Thymus (tissue), 14 donors: ENCODE results near the gene TANC1. TPM values are rescaled to one million over a fixed set of nuclear protein-coding genes. Genes with fewer than 3 reads are reported as not detected.

Source experiments
- DNase-seq, 9 donors: peaks; one replicate each; pipeline ENCODE4 v3.0.0-alpha.2; 2013; ENCODE audit warnings: low spot score in 9 of 9, low read depth in 6 of 9, missing footprints in 1 of 9
- H3K27ac ChIP-seq, 2 donors: one replicate each; pipeline ENCODE4 v1.5.1; 2013; ENCODE audit warnings: control low read depth in 1 of 2, low read depth in 1 of 2, low read length in 1 of 2, mild to moderate bottlenecking in 1 of 2, moderate library complexity in 1 of 2
- H3K27me3 ChIP-seq, 2 donors: one replicate each; pipeline ENCODE4 v1.5.1; 2013; ENCODE audit warnings: low read length in 1 of 2; ENCODE audit not compliant: control insufficient read depth in 2 of 2, insufficient read depth in 1 of 2
- H3K36me3 ChIP-seq, 2 donors: one replicate each; pipeline ENCODE4 v1.5.1; 2013; ENCODE audit warnings: low read length in 1 of 2, mild to moderate bottlenecking in 1 of 2, moderate library complexity in 1 of 2; ENCODE audit not compliant: control insufficient read depth in 2 of 2, insufficient read depth in 2 of 2
- H3K4me1 ChIP-seq, 2 donors: one replicate each; pipeline ENCODE4 v1.5.1; 2013; ENCODE audit warnings: low read length in 2 of 2; ENCODE audit not compliant: control insufficient read depth in 2 of 2, insufficient read depth in 2 of 2
- H3K4me3 ChIP-seq, 2 donors: one replicate each; pipeline ENCODE4 v1.5.1; 2013; ENCODE audit warnings: low read length in 2 of 2, control low read depth in 1 of 2, mild to moderate bottlenecking in 1 of 2
- H3K9me3 ChIP-seq, 2 donors: one replicate each; pipeline ENCODE4 v1.5.1; 2013; ENCODE audit warnings: low read length in 1 of 2, mild to moderate bottlenecking in 1 of 2; ENCODE audit not compliant: control insufficient read depth in 2 of 2, insufficient read depth in 1 of 2
- whole genome bisulfite sequencing: extraction: QIAGEN DNeasy Blood & Tissue Kit; methylation state at CpG from one replicate; pipeline ENCODE4 v1.1.7; 2013; 5-methylcytosine and 5-hydroxymethylcytosine counted together
- long read RNA-seq, 10 donors: transcript quantifications; one replicate each; lab custom pipeline, GENCODE V29; 2026
- polyA plus RNA-seq: library from polyadenylated mRNA; stranded (reverse); fragments of 200-250 nt; gene quantifications from one replicate; pipeline ENCODE4 v1.2.3, GENCODE V29; 2013
- total RNA-seq: library from RNA; stranded (reverse); fragments of 120-200 nt; gene quantifications from one replicate; pipeline ENCODE4 v1.2.4, GENCODE V29; 2013
- donor health status: healthy.

The TANC1 gene
- 3.5 TPM for total RNA-seq
- 13.0 TPM for polyA plus RNA-seq
- long read RNA-seq, donor 1, result 0 reads
- long read RNA-seq, donor 2, full-length matches to known transcripts, result 1 of 1 reads
- long read RNA-seq, donor 2, partial matches to known transcripts, result 0 of 1 reads
- long read RNA-seq, donor 2, other reads (novel, unspliced or antisense), result 0 of 1 reads
- long read RNA-seq, donor 3, partial matches to known transcripts, result 5 of 5 reads
- long read RNA-seq, donor 3, other reads (novel, unspliced or antisense), result 0 of 5 reads
- long read RNA-seq, donor 4, result 0 reads
- long read RNA-seq, donor 5, full-length matches to known transcripts, result 1 of 1 reads
- long read RNA-seq, donor 5, partial matches to known transcripts, result 0 of 1 reads
- long read RNA-seq, donor 5, other reads (novel, unspliced or antisense), result 0 of 1 reads
- long read RNA-seq, donor 6, result 0 reads
- long read RNA-seq, donor 7, result 0 reads
- long read RNA-seq, donor 8, result 0 reads
- long read RNA-seq, donor 9, result 0 reads
- long read RNA-seq, donor 10, result 0 reads

- Histone ChIP-seq H3K4me3 (peak within 1 kb of the TSS; percentile 60 to 74), H3K4me1 (peaks cover 0 to 23% of the 10 kb centered on the region in 2 donors), H3K27ac (peak within 1 kb of the TSS; percentile 43 to 79), H3K36me3 (no peaks in the 10 kb centered on the region), H3K27me3 (peaks cover 4 to 34% of the 10 kb centered on the region in 2 donors), H3K9me3 (peaks cover 0 to 5% of the 10 kb centered on the region in 2 donors)
- DNase-seq, result peak in 6 of 9 donors; percentile 31 to 81 (median 58)
- WGBS, result under 1% methylated on average over 92 of the region's 92 CpGs
These were observed at the start of gene TANC1 for GRCh38 chr2:158968396-158969161. Gene TANC1 (plus strand): TSS chr2:158968640. CDS start chr2:159065911, 97,271 bp downstream.

- Histone ChIP-seq H3K4me3 (no peak overlapping the region), H3K36me3 (no peaks in the 10 kb centered on the region), H3K9me3 (peaks cover 0 to 4% of the 10 kb centered on the region in 2 donors), H3K27me3 (no peaks in the 10 kb centered on the region), H3K27ac (no peak overlapping the region), H3K4me1 (no peaks in the 10 kb centered on the region)
- no peak for DNase-seq
- 90% methylated on average over 15 of the region's 15 CpGs for WGBS
These were observed 46.6 kb upstream of the TANC1 start for GRCh38 chr2:158921599-158922408.

GRCh38 chr2:158922601-158923000 is 45.8 kb upstream of the TANC1 start:
- H3K4me1 ChIP-seq, result no peaks in the 10 kb centered on the region
- H3K4me3 ChIP-seq, result no peak overlapping the region
- no peak for DNase-seq
- 96% methylated on average over 1 of the region's 1 CpG for WGBS
- H3K9me3 ChIP-seq, result peaks cover 0 to 4% of the 10 kb centered on the region in 2 donors
- H3K36me3 ChIP-seq, result no peaks in the 10 kb centered on the region
- no peak overlapping the region for H3K27ac ChIP-seq
- no peaks in the 10 kb centered on the region for H3K27me3 ChIP-seq

- 68% methylated on average over 3 of the region's 3 CpGs for WGBS
- Histone ChIP-seq H3K9me3 (peaks cover 0 to 4% of the 10 kb centered on the region in 2 donors), H3K4me3 (no peak overlapping the region), H3K27ac (no peak overlapping the region), H3K36me3 (no peaks in the 10 kb centered on the region), H3K27me3 (no peaks in the 10 kb centered on the region), H3K4me1 (no peaks in the 10 kb centered on the region)
- no peak for DNase-seq
These were observed 45.3 kb upstream of the TANC1 start for GRCh38 chr2:158923180-158923594.

- H3K27ac ChIP-seq, result no peak overlapping the region
- WGBS, result 97% methylated on average over 1 of the region's 1 CpG
- H3K4me1 ChIP-seq, result no peaks in the 10 kb centered on the region
- peaks cover 0 to 4% of the 10 kb centered on the region in 2 donors for H3K9me3 ChIP-seq
- H3K36me3 ChIP-seq, result no peaks in the 10 kb centered on the region
- no peaks in the 10 kb centered on the region for H3K27me3 ChIP-seq
- H3K4me3 ChIP-seq, result no peak overlapping the region
- no peak for DNase-seq
These were observed 44.8 kb upstream of the TANC1 start for GRCh38 chr2:158923641-158924040.

GRCh38 chr2:158926478-158926948 is 41.9 kb upstream of the TANC1 start:
- Histone ChIP-seq H3K4me1 (no peaks in the 10 kb centered on the region), H3K9me3 (peaks cover 0 to 4% of the 10 kb centered on the region in 2 donors), H3K36me3 (no peaks in the 10 kb centered on the region), H3K27me3 (no peaks in the 10 kb centered on the region), H3K4me3 (no peak overlapping the region), H3K27ac (no peak overlapping the region)
- DNase-seq, result no peak
- WGBS, result 95% methylated on average over 6 of the region's 8 CpGs

- H3K36me3 ChIP-seq, result no peaks in the 10 kb centered on the region
- WGBS, result 98% methylated on average over 2 of the region's 2 CpGs
- no peak overlapping the region for H3K27ac ChIP-seq
- H3K27me3 ChIP-seq, result no peaks in the 10 kb centered on the region
- DNase-seq, result no peak
- H3K4me1 ChIP-seq, result no peaks in the 10 kb centered on the region
- no peaks in the 10 kb centered on the region for H3K9me3 ChIP-seq
- H3K4me3 ChIP-seq, result no peak overlapping the region
These were observed 39.9 kb upstream of the TANC1 start for GRCh38 chr2:158928515-158928914.

GRCh38 chr2:158928965-158929364 is 39.5 kb upstream of the TANC1 start:
- DNase-seq, result no peak
- H3K4me1 ChIP-seq, result no peaks in the 10 kb centered on the region
- no peak overlapping the region for H3K4me3 ChIP-seq
- H3K36me3 ChIP-seq, result no peaks in the 10 kb centered on the region
- no peak overlapping the region for H3K27ac ChIP-seq
- no peaks in the 10 kb centered on the region for H3K27me3 ChIP-seq
- no peaks in the 10 kb centered on the region for H3K9me3 ChIP-seq
